CD14-positive monocyte (primary cell): ENCODE results near the gene LDLRAD4. TPM values are rescaled to one million over a fixed set of nuclear protein-coding genes. Genes with fewer than 3 reads are reported as not detected.

ENCODE experiments used
- DNase-seq, 3 donors: peaks; one replicate each; pipeline ENCODE4 v3.0.0-alpha.2; 2011 to 2022
- H2AFZ ChIP-seq: 2 replicates; pipeline ENCODE4 v1.6.0; 2012; ENCODE audit warnings: mild to moderate bottlenecking, low read depth, low read length, inconsistent platforms; ENCODE audit not compliant: insufficient read depth, poor library complexity, severe bottlenecking
- H3K27ac ChIP-seq, 2 donors: 1 replicate in 1 of 2; 2 replicates in 1 of 2; pipeline ENCODE4 v1.5.1; 2012 to 2013; ENCODE audit warnings: low read length in 2 of 2, control low read depth in 1 of 2, inconsistent platforms in 1 of 2, low read depth in 1 of 2, mild to moderate bottlenecking in 1 of 2
- H3K27me3 ChIP-seq, 2 donors: one replicate each; pipeline versions ENCODE4 v1.6.0 to v1.6.1; 2011 to 2013; ENCODE audit warnings: low read length in 2 of 2; ENCODE audit not compliant: control insufficient read depth in 2 of 2, insufficient read depth in 2 of 2
- H3K36me3 ChIP-seq, 2 donors: replicated peaks in 1 of 2; 1 replicate in 1 of 2; 2 replicates in 1 of 2; pipeline versions ENCODE4 v1.5.1 to v1.6.1; 2012 to 2013; ENCODE audit warnings: low read length in 2 of 2, control low read depth in 1 of 2, inconsistent platforms in 1 of 2, mild to moderate bottlenecking in 1 of 2; ENCODE audit not compliant: insufficient read depth in 2 of 2, control insufficient read depth in 1 of 2
- H3K4me1 ChIP-seq, 2 donors: 1 replicate in 1 of 2; 2 replicates in 1 of 2; pipeline versions ENCODE4 v1.5.1 to v1.6.1; 2012 to 2013; ENCODE audit warnings: low read length in 2 of 2, control low read depth in 1 of 2, inconsistent platforms in 1 of 2, mild to moderate bottlenecking in 1 of 2, moderate library complexity in 1 of 2; ENCODE audit not compliant: insufficient read depth in 2 of 2, control insufficient read depth in 1 of 2
- H3K4me2 ChIP-seq: replicated peaks from 2 replicates; pipeline ENCODE3; 2012; ENCODE audit warnings: low read length, moderate library complexity, mild to moderate bottlenecking; ENCODE audit not compliant: poor library complexity, severe bottlenecking; ENCODE audit errors: extremely low read depth
- H3K4me3 ChIP-seq, 3 experiments: fragments of 200-600 bp in 1 of 3; sonication (generic) in 1 of 3; replicated peaks in 1 of 3; 1 replicate in 2 of 3; 2 replicates in 1 of 3; pipeline ENCODE4 v1.5.1; 2011 to 2013; ENCODE audit warnings: low read length in 3 of 3, mild to moderate bottlenecking in 3 of 3, control low read depth in 2 of 3, low read depth in 2 of 3, inconsistent platforms in 1 of 3, moderate library complexity in 1 of 3
- H3K79me2 ChIP-seq: 2 replicates; pipeline ENCODE4 v1.6.0; 2012; ENCODE audit warnings: mild to moderate bottlenecking, control low read depth, inconsistent platforms, low read length, moderate library complexity; ENCODE audit not compliant: insufficient read depth
- H3K9ac ChIP-seq: 2 replicates; pipeline ENCODE4 v1.6.0; 2017; ENCODE audit warnings: low read length, mild to moderate bottlenecking; ENCODE audit not compliant: insufficient read depth, poor library complexity, severe bottlenecking
- H3K9me3 ChIP-seq, 2 donors: replicated peaks in 1 of 2; 1 replicate in 1 of 2; 2 replicates in 1 of 2; pipeline versions ENCODE4 v1.5.1 to v1.6.1; 2012 to 2013; ENCODE audit warnings: low read length in 2 of 2, control low read depth in 1 of 2; ENCODE audit not compliant: control insufficient read depth in 1 of 2, insufficient read depth in 1 of 2
- H4K20me1 ChIP-seq: 2 replicates; pipeline ENCODE4 v1.6.0; 2012; ENCODE audit warnings: mild to moderate bottlenecking, low read length, control low read depth, moderate library complexity; ENCODE audit not compliant: insufficient read depth
- H3K27ac Mint-ChIP-seq, 7 donors: one replicate each; pipeline ENCODE4 v1.8.0; 2020; ENCODE audit warnings: mild to moderate bottlenecking in 7 of 7, mixed read lengths in 7 of 7, moderate library complexity in 6 of 7, inconsistent platforms in 2 of 7
- H3K27me3 Mint-ChIP-seq, 3 donors: one replicate each; pipeline ENCODE4 v1.8.0; 2021 to 2022; ENCODE audit warnings: low read depth in 3 of 3, mild to moderate bottlenecking in 3 of 3, mixed read lengths in 3 of 3, moderate library complexity in 3 of 3, inconsistent platforms in 1 of 3
- H3K36me3 Mint-ChIP-seq, 2 donors: one replicate each; pipeline ENCODE4 v1.8.0; 2020; ENCODE audit warnings: mixed read lengths in 2 of 2, inconsistent platforms in 1 of 2, mild to moderate bottlenecking in 1 of 2
- H3K4me1 Mint-ChIP-seq: one replicate; pipeline ENCODE4 v1.8.0; 2020; ENCODE audit warnings: mild to moderate bottlenecking, mixed read lengths
- H3K4me3 Mint-ChIP-seq, 2 donors: one replicate each; pipeline ENCODE4 v1.8.0; 2020; ENCODE audit warnings: mild to moderate bottlenecking in 2 of 2, mixed read lengths in 2 of 2, moderate library complexity in 1 of 2
- H3K9me3 Mint-ChIP-seq, 7 donors: one replicate each; pipeline ENCODE4 v1.8.0; 2020 to 2022; ENCODE audit warnings: mixed read lengths in 7 of 7, mild to moderate bottlenecking in 6 of 7, moderate library complexity in 6 of 7, inconsistent platforms in 2 of 7
- CTCF ChIP-seq: fragments of 200-600 bp; IDR thresholded peaks from one replicate; pipeline ENCODE4 v1.8.0; 2022; ENCODE audit warnings: antibody characterized with exemption, mild to moderate bottlenecking
- WGBS: methylation state at CpG from one replicate; pipeline ENCODE4 v1.1.5; 2013; ENCODE audit warnings: missing lambda C conversion rate; ENCODE audit not compliant: insufficient coverage; 5-methylcytosine and 5-hydroxymethylcytosine counted together
- intact Hi-C, 2 donors: fragments of 100-400 bp; cut with micrococcal nuclease; formaldehyde crosslinking; loops; one replicate each; pipeline versions ENCODE4 v1.15.0 to v1.15.1; 2023
- polyA plus RNA-seq, 3 donors: library from polyadenylated mRNA; depleted of rRNA in 1 of 3; unstranded in 2 of 3; stranded (reverse) in 1 of 3; fragments of 300-500 nt in 2 of 3; fragments of >200 nt in 1 of 3; fragmentation: Illumina TruSeq in 2 of 3; gene quantifications; 1 replicate in 2 of 3; 2 replicates in 1 of 3; pipeline ENCODE4 v1.2.3, GENCODE V29; 2012 to 2021

Gene LDLRAD4
- polyA plus RNA-seq, 3 donors = 13.5 to 15.4 (median 13.8) TPM

- H3K36me3 Mint-ChIP-seq = no peaks in the 10 kb centered on the region
- no peak for DNase-seq
- Histone ChIP-seq H3K27me3 (no peaks in the 10 kb centered on the region), H3K4me3 (no peak overlapping the region), H3K36me3 (no peaks in the 10 kb centered on the region), H2AFZ (no peak overlapping the region), H3K79me2 (no peaks in the 10 kb centered on the region), H3K4me2 (no peak overlapping the region), H3K9ac (no peak overlapping the region), H3K27ac (no peak overlapping the region), H3K9me3 (no peaks in the 10 kb centered on the region), H4K20me1 (peaks cover 11% of the 10 kb centered on the region), H3K4me1 (peaks cover 0 to 5% of the 10 kb centered on the region in 2 donors)
- TF ChIP-seq CTCF = no peak
- H3K4me3 Mint-ChIP-seq = no peak overlapping the region
- H3K9me3 Mint-ChIP-seq = no peaks in the 10 kb centered on the region
- intact Hi-C loops = no loop called here
- H3K27ac Mint-ChIP-seq = peak overlapping the region in 1 of 7 donors; percentile 68
- H3K4me1 Mint-ChIP-seq = peaks cover 11% of the 10 kb centered on the region
- H3K27me3 Mint-ChIP-seq = peaks cover 0 to 2% (median 2%) of the 10 kb centered on the region in 3 donors
- WGBS = 82% methylated on average over 5 of the region's 9 CpGs
These were observed 204.8 kb downstream of the LDLRAD4 start for GRCh38 chr18:13423352-13423751.

GRCh38 chr18:13424363-13424762, 205.8 kb downstream of the LDLRAD4 start:
- no peaks in the 10 kb centered on the region for H3K79me2 ChIP-seq
- H3K9me3 ChIP-seq = no peaks in the 10 kb centered on the region
- H3K27me3 ChIP-seq = no peaks in the 10 kb centered on the region
- no peak for DNase-seq
- intact Hi-C loops = no loop called here
- Mint-ChIP-seq H3K4me3 (no peak overlapping the region), H3K36me3 (no peaks in the 10 kb centered on the region), H3K9me3 (no peaks in the 10 kb centered on the region), H3K27ac (no peak overlapping the region), H3K4me1 (peaks cover 11% of the 10 kb centered on the region), H3K27me3 (peaks cover 0 to 2% (median 2%) of the 10 kb centered on the region in 3 donors)
- H3K9ac ChIP-seq = no peak overlapping the region
- H4K20me1 ChIP-seq = peaks cover 11% of the 10 kb centered on the region
- peaks cover 0 to 5% of the 10 kb centered on the region in 2 donors for H3K4me1 ChIP-seq
- H3K27ac ChIP-seq = no peak overlapping the region
- no peak for TF ChIP-seq CTCF
- no peak overlapping the region for H3K4me2 ChIP-seq
- no peak overlapping the region for H3K4me3 ChIP-seq
- no peak overlapping the region for H2AFZ ChIP-seq
- 97% methylated on average over 6 of the region's 7 CpGs for WGBS
- H3K36me3 ChIP-seq = no peaks in the 10 kb centered on the region
